GM12874 (cell line): Measurements from ENCODE around the gene TNNI3K.

Source experiments
- TF ChIP-seq, protein P1 (sequence below): IDR thresholded peaks from 2 replicates; pipeline ENCODE4 v1.5.1; 2011; ENCODE audit warnings: low read depth, mild to moderate bottlenecking, control low read depth, low read length, moderate library complexity; ENCODE audit not compliant: insufficient read depth

TNNI3K gene, protein sequence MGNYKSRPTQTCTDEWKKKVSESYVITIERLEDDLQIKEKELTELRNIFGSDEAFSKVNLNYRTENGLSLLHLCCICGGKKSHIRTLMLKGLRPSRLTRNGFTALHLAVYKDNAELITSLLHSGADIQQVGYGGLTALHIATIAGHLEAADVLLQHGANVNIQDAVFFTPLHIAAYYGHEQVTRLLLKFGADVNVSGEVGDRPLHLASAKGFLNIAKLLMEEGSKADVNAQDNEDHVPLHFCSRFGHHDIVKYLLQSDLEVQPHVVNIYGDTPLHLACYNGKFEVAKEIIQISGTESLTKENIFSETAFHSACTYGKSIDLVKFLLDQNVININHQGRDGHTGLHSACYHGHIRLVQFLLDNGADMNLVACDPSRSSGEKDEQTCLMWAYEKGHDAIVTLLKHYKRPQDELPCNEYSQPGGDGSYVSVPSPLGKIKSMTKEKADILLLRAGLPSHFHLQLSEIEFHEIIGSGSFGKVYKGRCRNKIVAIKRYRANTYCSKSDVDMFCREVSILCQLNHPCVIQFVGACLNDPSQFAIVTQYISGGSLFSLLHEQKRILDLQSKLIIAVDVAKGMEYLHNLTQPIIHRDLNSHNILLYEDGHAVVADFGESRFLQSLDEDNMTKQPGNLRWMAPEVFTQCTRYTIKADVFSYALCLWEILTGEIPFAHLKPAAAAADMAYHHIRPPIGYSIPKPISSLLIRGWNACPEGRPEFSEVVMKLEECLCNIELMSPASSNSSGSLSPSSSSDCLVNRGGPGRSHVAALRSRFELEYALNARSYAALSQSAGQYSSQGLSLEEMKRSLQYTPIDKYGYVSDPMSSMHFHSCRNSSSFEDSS

DNA sequence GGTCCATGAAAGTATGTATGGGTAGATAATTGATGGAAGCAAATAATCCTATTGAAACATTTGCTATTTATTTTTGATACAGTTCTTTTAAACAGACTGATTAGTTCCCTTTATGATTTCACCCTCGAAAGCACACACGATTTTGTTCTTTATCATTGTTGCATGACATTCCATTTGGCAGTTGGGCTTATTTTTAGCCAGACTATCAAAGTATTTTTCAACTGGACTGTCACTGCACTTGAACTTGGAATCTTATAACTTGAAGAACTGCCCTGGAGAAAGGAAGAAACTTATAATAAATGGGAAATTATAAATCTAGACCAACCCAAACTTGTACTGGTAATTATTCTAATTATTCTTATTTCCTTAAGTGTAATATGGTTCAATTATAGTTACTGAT is at the start of gene TNNI3K:
Gene TNNI3K, plus strand, starts transcription at position 235 of the 400 bp plus-strand sequence. Its CDS starts 65 bp downstream, at position 300.
- TF ChIP-seq, protein P1, sequence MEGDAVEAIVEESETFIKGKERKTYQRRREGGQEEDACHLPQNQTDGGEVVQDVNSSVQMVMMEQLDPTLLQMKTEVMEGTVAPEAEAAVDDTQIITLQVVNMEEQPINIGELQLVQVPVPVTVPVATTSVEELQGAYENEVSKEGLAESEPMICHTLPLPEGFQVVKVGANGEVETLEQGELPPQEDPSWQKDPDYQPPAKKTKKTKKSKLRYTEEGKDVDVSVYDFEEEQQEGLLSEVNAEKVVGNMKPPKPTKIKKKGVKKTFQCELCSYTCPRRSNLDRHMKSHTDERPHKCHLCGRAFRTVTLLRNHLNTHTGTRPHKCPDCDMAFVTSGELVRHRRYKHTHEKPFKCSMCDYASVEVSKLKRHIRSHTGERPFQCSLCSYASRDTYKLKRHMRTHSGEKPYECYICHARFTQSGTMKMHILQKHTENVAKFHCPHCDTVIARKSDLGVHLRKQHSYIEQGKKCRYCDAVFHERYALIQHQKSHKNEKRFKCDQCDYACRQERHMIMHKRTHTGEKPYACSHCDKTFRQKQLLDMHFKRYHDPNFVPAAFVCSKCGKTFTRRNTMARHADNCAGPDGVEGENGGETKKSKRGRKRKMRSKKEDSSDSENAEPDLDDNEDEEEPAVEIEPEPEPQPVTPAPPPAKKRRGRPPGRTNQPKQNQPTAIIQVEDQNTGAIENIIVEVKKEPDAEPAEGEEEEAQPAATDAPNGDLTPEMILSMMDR = no peak

DNA sequence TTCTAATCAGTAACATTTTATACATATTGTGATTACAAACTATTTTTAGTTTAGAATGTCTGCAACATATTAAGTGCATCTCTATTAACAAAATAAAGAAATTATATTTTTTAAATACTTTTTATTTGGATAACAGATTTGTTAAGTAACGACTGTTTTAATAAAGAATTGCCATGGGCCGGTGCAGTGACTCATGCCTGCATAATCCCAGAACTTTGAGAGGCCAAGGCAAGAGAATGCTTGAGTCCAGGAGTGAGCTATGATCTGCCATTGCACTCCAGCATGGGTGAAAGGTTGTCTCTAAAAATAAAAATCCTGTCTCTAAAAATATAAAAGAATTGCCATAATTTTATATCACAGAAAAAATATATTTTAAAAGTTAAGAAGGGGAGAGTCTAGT is 41.3 kb upstream of the TNNI3K start:
- TF ChIP-seq, protein P1 = no peak

DNA sequence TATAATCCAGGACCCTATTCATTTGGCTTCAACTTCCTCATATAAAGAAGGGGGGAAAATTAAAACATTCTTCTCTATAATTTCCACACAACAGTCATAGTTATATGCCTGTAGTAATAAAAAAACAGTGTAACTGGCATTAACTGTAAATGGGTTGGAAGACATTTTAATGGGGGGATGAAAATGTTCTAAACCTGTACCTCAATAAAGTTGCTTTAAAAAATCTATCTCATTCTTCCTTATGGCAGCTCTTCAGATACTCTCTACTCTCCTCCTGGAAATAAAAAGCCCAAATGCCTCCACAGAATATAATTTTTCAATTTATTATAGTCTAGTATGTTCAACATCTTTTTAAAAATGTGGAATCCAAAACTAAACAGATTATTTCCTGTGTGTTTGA is 39.8 kb upstream of the TNNI3K start:
- TF ChIP-seq, protein P1 = no peak

DNA sequence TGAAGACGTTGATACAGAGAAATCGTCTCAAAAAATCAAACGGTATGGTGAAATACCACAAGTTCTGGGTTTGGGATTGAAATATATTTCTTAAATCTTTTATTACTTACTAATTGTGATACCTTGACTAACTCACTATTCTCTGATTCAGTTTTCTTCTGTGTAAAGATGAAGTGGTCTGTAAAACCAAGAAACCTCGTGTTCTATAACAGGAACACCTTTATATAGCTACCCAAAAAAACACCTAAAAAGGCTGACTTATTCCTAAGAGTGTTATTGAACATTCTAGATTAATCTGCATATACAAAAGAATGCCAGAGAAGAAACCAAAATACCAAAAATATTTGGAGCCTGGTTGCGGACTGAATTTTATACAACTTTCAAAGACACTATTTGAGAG is 37.9 kb upstream of the TNNI3K start:
- TF ChIP-seq, protein P1 = no peak

DNA sequence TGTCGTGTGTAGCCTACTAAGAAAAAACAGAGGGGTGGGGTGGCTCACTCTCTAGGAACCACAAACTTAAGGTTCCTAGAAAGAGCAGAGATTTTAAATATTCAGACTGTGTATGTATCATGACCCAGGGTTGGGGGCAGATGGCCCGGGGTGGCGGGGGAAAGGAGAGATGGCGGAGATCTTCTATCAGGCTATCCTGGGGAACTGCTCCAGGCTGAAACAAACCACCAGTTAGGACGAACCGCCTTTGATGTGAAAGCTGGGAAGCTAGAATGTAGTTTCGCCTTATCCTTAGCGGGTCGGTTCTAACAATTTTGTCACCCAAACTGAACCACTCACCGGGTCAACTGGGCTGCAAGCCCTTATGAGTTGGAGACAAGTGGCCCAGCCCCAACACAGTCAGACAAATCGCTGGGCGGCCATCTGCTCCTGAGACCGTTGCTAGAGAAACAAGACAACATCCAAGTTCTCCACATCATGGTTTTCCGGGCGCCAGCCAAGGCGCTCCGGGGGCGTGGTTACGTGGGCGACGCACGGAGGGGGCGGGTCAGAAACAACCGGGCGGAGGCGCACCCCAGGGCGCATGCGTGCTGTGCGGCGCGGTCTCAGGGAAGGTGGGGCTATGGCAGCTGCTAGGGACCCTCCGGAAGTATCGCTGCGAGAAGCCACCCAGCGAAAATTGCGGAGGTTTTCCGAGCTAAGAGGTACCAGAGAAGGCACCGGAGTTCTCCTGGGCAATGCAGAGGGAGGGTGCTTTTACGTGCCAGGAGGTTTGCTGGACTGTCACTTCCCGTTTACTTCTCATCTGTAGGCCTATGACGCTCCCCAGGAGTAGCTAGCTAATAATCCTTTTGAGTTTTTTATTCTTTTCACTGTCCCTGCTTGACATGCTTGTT is 37.3 kb upstream of the TNNI3K start, which contains the start of the genes FPGT and LRRIQ3:
Gene FPGT, plus strand, starts transcription at position 586 of the 896 bp plus-strand sequence. Its CDS starts 37 bp downstream, at position 623.
Gene LRRIQ3, minus strand, starts transcription at position 520 of the 896 bp plus-strand sequence. CDS start 14,492 bp downstream, outside the sequence.
- TF ChIP-seq, protein P1 = no peak

DNA sequence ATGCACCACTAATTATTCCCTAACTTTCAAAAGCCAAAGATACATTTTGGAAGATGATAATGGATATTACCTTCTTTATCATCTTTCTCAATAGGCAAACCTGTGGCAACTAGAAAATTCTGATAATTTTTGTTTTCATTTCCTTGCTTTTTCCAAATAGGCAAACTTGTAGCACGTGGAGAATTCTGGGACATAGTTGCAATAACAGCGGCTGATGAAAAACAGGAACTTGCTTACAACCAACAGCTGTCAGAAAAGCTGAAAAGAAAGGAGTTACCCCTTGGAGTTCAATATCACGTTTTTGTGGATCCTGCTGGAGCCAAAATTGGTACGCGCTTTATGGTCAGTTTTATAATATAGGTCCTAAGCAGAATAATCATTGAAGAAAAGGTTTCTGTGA is 35.7 kb upstream of the TNNI3K start:
- TF ChIP-seq, protein P1 = no peak
